ENCODE measurements around the gene MYLK3. TPM values are rescaled to one million over a fixed set of nuclear protein-coding genes. Genes with fewer than 3 reads are reported as not detected.

Gene MYLK3
- total RNA-seq, 1 donor, result under 0.01 TPM

DNA sequence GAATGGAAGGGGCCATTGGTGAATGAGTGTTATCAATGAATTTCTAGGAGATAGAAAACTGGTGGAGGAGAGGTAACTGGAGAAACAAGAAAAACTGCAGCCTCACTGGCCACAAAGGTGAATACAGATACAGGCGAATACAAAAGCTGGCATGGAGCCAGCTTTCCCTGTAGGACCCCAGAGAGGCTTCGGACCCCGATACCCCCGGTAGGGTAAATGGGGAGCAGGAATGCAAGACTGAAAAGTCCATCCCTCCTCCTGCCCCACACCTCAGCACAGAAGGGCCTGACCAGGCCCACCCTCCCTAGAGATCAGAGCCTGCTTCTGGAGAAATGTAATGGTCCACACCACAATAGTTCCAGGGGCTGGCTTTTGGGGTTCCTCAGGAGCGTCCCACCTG lies 4.9 kb upstream of the MYLK3 start:
- no peaks in the 10 kb centered on the region for H3K9me3 ChIP-seq (ENCODE audit: low read depth, low read length)
- no peaks in the 10 kb centered on the region for H3K4me1 ChIP-seq (ENCODE audit: insufficient read depth, low read length)
- TF ChIP-seq, protein P1, sequence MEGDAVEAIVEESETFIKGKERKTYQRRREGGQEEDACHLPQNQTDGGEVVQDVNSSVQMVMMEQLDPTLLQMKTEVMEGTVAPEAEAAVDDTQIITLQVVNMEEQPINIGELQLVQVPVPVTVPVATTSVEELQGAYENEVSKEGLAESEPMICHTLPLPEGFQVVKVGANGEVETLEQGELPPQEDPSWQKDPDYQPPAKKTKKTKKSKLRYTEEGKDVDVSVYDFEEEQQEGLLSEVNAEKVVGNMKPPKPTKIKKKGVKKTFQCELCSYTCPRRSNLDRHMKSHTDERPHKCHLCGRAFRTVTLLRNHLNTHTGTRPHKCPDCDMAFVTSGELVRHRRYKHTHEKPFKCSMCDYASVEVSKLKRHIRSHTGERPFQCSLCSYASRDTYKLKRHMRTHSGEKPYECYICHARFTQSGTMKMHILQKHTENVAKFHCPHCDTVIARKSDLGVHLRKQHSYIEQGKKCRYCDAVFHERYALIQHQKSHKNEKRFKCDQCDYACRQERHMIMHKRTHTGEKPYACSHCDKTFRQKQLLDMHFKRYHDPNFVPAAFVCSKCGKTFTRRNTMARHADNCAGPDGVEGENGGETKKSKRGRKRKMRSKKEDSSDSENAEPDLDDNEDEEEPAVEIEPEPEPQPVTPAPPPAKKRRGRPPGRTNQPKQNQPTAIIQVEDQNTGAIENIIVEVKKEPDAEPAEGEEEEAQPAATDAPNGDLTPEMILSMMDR (IDR thresholded peaks at IDR 0.05; ENCODE audit: extremely low read depth, low read depth, low read length), result no peak
- peaks cover 18% of the 10 kb centered on the region for H3K27me3 ChIP-seq (ENCODE audit: insufficient read depth, low read length)
- H3K79me2 ChIP-seq (ENCODE audit: insufficient read depth, low read length), result no peaks in the 10 kb centered on the region
- no peak overlapping the region for H2AFZ ChIP-seq (ENCODE audit: low read length)
- H3K27ac ChIP-seq (ENCODE audit: low read depth, low read length), result no peak overlapping the region
- DNase-seq (ENCODE audit: insufficient read length, low spot score, missing footprints), result no peak
- no peaks in the 10 kb centered on the region for H3K36me3 ChIP-seq (ENCODE audit: insufficient read depth, low read length)
- H3K4me2 ChIP-seq (ENCODE audit: insufficient read depth, low read length), result no peak overlapping the region
- H4K20me1 ChIP-seq (ENCODE audit: insufficient read depth, low read length), result no peaks in the 10 kb centered on the region
- no peak overlapping the region for H3K4me3 ChIP-seq (ENCODE audit: insufficient read depth, low read length)

DNA sequence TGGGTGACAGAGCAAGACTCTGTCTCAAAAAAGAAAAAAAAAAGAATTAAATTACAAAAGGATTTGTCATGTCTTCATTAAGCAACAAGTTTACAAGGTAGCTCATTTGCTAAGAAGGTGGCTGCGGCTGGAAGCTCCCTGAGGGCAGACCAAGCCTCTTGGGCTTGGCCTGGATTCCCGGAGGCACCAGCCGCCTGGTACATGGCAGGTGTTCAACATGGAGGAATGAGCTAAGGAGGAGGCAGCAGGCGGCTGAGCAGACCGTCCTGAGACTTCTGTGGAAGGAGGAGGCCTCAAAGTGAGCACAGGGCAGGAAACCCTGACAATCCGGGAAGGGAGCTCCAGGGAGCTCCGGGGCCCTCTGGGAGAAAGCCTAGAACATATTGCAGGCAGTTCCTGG lies 3.2 kb upstream of the MYLK3 start:
- DNase-seq (ENCODE audit: insufficient read length, low spot score, missing footprints), result peak; percentile 36
- Histone ChIP-seq H3K4me1 (ENCODE audit: insufficient read depth, low read length) (no peaks in the 10 kb centered on the region), H4K20me1 (ENCODE audit: insufficient read depth, low read length) (no peaks in the 10 kb centered on the region), H3K79me2 (ENCODE audit: insufficient read depth, low read length) (no peaks in the 10 kb centered on the region), H3K9me3 (ENCODE audit: low read depth, low read length) (no peaks in the 10 kb centered on the region), H2AFZ (ENCODE audit: low read length) (no peak overlapping the region), H3K27ac (ENCODE audit: low read depth, low read length) (no peak overlapping the region), H3K4me2 (ENCODE audit: insufficient read depth, low read length) (no peak overlapping the region), H3K27me3 (ENCODE audit: insufficient read depth, low read length) (peaks cover 3% of the 10 kb centered on the region), H3K4me3 (ENCODE audit: insufficient read depth, low read length) (no peak overlapping the region), H3K36me3 (ENCODE audit: insufficient read depth, low read length) (no peaks in the 10 kb centered on the region)
- TF ChIP-seq, protein P1 (IDR thresholded peaks at IDR 0.05; ENCODE audit: extremely low read depth, low read depth, low read length), result no peak

DNA sequence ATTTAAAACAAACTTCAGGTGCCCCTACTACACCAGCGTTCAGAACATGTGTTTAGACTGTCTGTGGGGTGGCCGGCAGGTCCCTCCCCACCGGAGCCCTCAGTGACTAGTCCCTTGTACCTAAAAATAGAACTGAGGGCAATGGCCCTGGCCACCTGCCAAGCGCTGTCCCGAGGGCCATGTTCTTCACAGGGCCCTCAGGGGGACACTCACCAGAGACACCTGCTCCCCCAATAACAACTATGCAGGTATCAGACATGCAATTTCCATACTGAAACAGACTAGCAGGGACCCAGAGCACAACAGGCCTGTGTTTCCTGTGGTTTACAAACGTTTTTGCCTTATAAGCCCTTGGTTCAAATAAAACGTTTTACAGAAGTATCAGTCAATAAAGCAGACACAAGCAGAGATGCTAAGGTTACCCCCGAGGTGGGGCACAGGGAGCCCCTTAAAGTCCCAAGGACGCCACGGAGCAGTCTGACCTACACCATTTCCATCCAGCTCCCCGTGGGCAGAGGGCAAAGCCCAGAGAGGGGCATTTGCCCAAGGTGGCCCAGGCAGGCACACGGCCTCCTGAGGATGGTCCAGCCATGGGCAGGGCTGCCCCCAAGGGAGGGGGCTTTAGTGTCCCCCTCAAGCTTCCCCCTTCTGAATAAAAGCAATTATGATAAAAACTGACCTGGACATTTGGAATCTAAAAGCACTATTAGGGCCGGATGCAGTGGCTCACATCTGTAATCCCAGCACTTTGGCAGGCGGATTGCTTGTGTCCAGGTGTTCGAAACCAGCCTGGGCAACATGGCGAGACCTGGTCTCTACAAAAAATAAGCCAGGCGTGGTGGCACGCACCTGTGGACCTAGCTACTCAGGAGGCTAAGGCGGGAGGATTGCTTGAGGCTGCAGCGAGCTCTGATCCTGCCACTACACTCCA lies 896 bp upstream of the MYLK3 start:
- no peak overlapping the region for H3K4me2 ChIP-seq (ENCODE audit: insufficient read depth, low read length)
- no peaks in the 10 kb centered on the region for H4K20me1 ChIP-seq (ENCODE audit: insufficient read depth, low read length)
- no peaks in the 10 kb centered on the region for H3K27me3 ChIP-seq (ENCODE audit: insufficient read depth, low read length)
- no peak overlapping the region for H2AFZ ChIP-seq (ENCODE audit: low read length)
- no peaks in the 10 kb centered on the region for H3K79me2 ChIP-seq (ENCODE audit: insufficient read depth, low read length)
- no peaks in the 10 kb centered on the region for H3K9me3 ChIP-seq (ENCODE audit: low read depth, low read length)
- no peak overlapping the region for H3K4me3 ChIP-seq (ENCODE audit: insufficient read depth, low read length)
- H3K4me1 ChIP-seq (ENCODE audit: insufficient read depth, low read length), result no peaks in the 10 kb centered on the region
- no peak for DNase-seq (ENCODE audit: insufficient read length, low spot score, missing footprints)
- no peaks in the 10 kb centered on the region for H3K36me3 ChIP-seq (ENCODE audit: insufficient read depth, low read length)
- TF ChIP-seq, protein P1 (IDR thresholded peaks at IDR 0.05; ENCODE audit: extremely low read depth, low read depth, low read length), result no peak
- H3K27ac ChIP-seq (ENCODE audit: low read depth, low read length), result no peak overlapping the region
